PFSK-1 (cell line): ENCODE data around the gene ATP2B2.

Experiments used
- FOXP2 ChIP-seq: optimal IDR thresholded peaks from 2 replicates; pipeline ENCODE3; 2011; ENCODE audit warnings: borderline replicate concordance, control low read depth, inconsistent platforms; ENCODE audit not compliant: insufficient read depth; ENCODE audit errors: extremely low read length, extremely low read depth
- POLR2AphosphoS5 ChIP-seq: IDR thresholded peaks from 2 replicates; pipeline ENCODE4 v1.6.1; 2012; ENCODE audit warnings: low read depth, mild to moderate bottlenecking, control low read depth, low read length, moderate library complexity
- REST ChIP-seq, 2 experiments: IDR thresholded peaks; 2 replicates each; pipeline versions ENCODE4 v1.6.1 to v1.8.0; 2011 to 2012; ENCODE audit warnings: low read depth in 2 of 2, low read length in 2 of 2, control low read depth in 1 of 2, inconsistent platforms in 1 of 2, mild to moderate bottlenecking in 1 of 2, moderate library complexity in 1 of 2; ENCODE audit not compliant: insufficient read depth in 1 of 2
- SIN3A ChIP-seq: IDR thresholded peaks from 2 replicates; pipeline ENCODE4 v1.6.1; 2012; ENCODE audit warnings: mild to moderate bottlenecking, low read length, moderate library complexity, borderline replicate concordance; ENCODE audit not compliant: insufficient read depth
- TAF1 ChIP-seq: IDR thresholded peaks from 2 replicates; pipeline ENCODE4 v1.6.1; 2012; ENCODE audit warnings: low read length, control low read depth, borderline replicate concordance; ENCODE audit not compliant: insufficient read depth

The ATP2B2 gene

DNA sequence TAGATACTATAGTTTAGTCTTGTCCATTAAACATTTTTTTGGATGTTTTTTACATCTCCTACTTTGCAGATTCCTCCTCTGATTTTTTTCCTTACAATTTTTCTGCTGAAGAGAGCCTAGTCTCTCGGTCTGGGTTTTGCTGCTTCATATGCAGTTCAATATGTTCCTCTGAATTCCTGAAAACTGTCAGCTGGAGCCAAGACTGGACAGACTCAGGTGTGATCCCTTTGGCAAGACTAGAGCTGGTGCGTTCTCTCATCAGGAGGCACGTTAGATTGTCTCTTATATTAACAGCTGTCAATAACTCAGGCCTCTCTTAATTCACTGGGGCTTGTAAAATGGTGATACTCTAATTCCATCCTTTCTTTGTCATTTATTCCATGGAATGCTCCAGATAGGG, 199.2 kb downstream of the ATP2B2 start:
- TF ChIP-seq FOXP2 (no peak), REST (IDR thresholded peaks at IDR 0.05; ENCODE audit: insufficient read depth in 1 of 2, low read depth in 2 of 2, low read length in 2 of 2) (no peak), TAF1 (no peak), POLR2AphosphoS5 (no peak), SIN3A (no peak)

DNA sequence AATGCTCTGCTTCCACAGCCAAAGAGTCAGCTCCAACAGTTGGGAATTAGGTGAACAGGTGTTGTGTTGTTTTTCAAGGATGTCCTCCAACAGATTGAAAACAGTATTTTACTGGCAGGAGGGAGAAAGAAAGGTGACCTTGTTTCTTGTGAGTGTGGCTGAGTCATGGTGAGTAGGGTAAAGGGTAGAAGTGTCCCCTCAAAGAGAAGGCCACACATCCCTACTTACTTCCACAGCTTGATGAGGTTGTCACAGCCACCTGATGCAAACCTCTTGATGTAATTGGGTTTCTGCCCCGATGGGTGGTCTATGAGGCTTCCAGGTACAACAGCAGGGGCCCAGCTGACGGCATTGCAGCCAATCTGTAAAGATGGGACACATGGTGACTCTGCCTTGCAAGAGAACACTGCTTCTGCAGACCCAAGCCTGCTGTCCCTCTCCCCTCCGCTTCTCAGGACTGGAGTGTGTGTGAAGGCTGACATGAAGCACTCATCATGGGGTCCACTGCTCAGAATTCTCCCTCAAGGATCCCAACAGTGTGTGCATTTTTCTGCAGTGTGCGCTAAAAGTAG, 200.0 kb downstream of the ATP2B2 start:
- TF ChIP-seq REST (IDR thresholded peaks at IDR 0.05; ENCODE audit: insufficient read depth in 1 of 2, low read depth in 2 of 2, low read length in 2 of 2) (no peak), TAF1 (no peak), SIN3A (no peak), POLR2AphosphoS5 (no peak), FOXP2 (no peak)

GRCh38 chr3:10304905-10305304, 200.5 kb downstream of the ATP2B2 start:
- TF ChIP-seq REST (IDR thresholded peaks at IDR 0.05; ENCODE audit: insufficient read depth in 1 of 2, low read depth in 2 of 2, low read length in 2 of 2) (no peak), POLR2AphosphoS5 (no peak), SIN3A (no peak), FOXP2 (no peak), TAF1 (no peak)

- TF ChIP-seq SIN3A (no peak), REST (IDR thresholded peaks at IDR 0.05; ENCODE audit: insufficient read depth in 1 of 2, low read depth in 2 of 2, low read length in 2 of 2) (no peak), FOXP2 (no peak), POLR2AphosphoS5 (no peak), TAF1 (no peak)
These were observed 201.6 kb downstream of the ATP2B2 start for GRCh38 chr3:10303785-10304184.

DNA sequence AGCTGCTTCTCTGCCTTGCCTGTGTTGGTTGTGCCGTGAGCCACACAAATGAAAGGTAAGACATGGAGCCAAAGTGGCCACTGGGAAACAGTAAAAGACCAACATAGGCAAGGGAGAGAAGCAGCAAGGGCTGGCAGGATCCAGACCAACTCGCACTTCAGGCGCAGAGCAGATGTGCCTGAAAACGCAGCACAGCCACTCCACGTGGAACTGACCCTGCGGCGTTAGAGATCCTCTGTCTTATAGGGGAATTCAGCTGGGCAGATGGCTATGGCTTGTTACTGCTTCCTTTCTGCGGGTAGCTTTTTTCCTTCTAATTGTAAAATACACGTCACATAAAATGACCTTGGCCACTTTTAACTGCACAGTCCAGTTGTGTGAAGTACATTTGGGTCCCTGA, 202.3 kb downstream of the ATP2B2 start:
- TF ChIP-seq REST (IDR thresholded peaks at IDR 0.05; ENCODE audit: insufficient read depth in 1 of 2, low read depth in 2 of 2, low read length in 2 of 2) = no peak
- no peak for TF ChIP-seq POLR2AphosphoS5
- TF ChIP-seq FOXP2 = no peak
- TF ChIP-seq TAF1 = no peak
- no peak for TF ChIP-seq SIN3A
